NCI-H1105 treated with DMSO at 0.1 percent for 48 hours (cell line): ENCODE measurements around the gene KRT25.
"Not testable (repeated sequence)": the region's sequence is repeated elsewhere in the genome, so short reads cannot be mapped to it uniquely, and the experiment has no call there.

ENCODE experiments used
- DNase-seq: peaks from one replicate; lab custom pipeline; 2025; lab: John Stamatoyannopoulos, UW

KRT25 gene

DNA sequence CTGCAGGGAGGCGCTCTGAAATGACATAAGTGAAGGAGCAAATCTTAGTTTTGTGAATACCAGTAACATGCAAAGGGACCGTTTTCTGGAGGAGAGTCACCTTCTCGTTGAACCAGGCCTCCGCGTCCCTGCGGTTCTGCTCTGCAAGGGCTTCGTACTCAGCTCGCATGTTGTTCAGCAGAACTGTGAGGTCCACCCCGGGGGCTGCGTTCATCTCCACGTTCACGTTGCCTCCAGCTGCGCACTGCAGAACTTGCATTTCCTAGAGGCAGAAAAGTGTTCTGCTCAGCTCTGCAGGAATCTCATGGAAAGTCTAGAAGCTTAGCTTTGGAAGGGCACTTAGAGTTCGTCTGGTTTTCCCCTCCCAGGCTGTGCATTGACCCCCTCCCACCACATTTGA is 4.1 kb downstream of the KRT25 start:
- DNase-seq: no peak

DNA sequence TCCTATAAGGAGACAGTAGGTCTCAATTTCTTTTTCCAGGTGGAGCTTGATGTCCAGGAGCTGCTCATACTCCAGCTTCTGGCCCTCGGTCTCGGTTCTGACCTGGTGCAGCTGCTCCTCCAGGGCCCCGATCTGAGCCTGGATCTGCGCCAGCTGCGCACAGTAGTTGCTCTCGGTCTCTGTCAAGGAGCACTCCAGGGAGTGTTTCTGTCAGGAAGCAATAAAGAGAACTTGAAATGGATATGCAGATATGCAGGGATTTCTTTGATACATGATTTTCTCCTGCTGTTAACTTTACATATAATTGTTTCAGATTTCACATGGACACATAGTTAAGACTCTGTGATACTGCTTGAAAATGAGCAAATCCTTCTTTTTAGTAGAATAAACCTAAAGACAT is 4.7 kb downstream of the KRT25 start:
- no peak for DNase-seq

DNA sequence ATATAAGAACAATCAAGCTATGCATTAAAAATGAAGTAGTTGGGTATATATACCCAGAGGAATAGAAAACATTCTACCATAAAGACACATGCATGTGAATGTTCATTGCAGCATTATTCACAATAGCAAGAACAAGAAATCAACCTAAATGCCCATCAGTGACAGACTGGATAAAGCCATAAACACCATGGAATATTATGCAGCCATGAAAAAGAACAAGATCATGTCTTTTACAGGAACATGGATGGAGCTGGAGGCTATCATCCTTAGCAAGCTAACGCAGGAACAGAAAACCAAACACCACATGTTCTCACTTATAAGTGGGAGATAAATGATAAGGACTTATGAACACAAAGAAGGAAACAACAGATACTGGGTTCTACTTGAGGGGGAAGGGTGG is 6.5 kb downstream of the KRT25 start:
- DNase-seq: not testable (repeated sequence)

DNA sequence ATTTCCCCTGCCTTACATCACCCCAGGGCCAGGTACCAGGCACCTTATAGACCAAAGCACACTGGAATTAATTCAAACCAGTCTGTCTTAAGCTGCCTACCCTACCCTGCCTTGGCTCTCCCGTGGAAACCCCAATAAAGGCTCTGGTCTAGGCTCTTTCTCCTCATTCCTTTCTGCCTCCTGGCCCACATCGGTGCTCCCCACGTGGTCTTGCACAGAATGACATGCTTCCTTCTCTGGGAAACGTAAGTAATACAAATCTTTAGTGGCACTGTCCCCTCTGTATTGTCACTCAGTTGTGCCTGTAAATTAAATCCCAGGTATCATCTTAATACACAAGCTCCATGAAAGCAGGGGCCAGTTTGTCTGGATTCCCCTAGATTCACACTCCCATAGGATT is 16.6 kb downstream of the KRT25 start:
- DNase-seq: no peak

DNA sequence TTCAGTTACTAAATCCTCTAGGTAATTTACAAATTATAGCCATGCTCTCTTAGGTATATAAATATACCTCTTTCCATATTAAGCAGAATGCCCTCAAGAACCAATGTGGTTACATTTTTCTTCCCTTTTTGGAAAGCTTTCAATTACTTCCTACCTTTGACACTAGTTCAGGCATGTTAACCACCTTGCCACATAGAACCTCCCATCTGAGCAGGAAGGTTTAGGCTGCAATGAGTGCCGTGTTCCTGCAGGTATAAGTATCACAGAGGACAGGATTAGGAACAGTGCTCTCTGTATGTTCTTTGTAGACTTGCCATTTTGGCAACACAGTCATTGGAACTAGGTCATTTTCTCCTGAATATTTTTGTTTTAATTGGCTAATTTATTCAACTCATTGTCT is 20.1 kb downstream of the KRT25 start:
- no peak for DNase-seq

DNA sequence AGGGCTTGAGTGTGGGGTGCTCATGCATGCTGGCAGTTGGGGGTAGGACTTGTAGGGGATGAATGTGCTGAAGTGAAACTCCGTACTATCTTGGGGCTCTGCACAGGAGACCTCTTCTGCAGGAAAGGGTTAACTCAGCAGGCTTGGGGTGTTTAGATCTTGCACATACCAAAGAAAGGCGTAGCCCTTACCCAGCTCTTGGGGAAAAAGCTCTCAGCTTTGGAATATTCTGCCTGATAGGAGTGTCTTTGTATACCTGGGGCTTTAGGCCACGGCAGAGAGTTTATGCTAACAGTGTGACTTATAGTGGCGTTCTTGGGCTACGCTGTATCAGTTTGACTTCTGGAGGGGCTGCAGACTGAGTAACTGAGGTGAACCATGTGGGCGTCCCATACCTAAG is 21.1 kb downstream of the KRT25 start:
- no peak for DNase-seq

DNA sequence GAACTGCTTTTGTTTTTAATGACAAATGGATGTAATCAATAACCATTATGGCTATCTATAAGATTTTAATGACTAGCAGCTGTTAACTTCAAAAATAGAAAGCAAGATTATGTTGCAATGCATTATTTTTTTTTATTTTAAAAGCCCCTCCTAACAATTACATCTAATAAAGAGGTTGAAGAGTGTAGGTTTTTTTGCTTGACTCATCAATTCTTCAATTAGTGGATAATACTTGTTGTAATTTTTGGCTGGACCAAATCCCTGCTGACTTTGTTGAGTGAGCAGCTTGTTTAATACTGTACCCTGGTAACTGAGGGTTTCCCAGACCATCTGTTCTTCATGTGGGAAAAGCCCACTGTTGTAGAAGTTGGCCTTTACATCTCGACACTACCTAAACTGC is 24.2 kb downstream of the KRT25 start:
- DNase-seq: no peak

DNA sequence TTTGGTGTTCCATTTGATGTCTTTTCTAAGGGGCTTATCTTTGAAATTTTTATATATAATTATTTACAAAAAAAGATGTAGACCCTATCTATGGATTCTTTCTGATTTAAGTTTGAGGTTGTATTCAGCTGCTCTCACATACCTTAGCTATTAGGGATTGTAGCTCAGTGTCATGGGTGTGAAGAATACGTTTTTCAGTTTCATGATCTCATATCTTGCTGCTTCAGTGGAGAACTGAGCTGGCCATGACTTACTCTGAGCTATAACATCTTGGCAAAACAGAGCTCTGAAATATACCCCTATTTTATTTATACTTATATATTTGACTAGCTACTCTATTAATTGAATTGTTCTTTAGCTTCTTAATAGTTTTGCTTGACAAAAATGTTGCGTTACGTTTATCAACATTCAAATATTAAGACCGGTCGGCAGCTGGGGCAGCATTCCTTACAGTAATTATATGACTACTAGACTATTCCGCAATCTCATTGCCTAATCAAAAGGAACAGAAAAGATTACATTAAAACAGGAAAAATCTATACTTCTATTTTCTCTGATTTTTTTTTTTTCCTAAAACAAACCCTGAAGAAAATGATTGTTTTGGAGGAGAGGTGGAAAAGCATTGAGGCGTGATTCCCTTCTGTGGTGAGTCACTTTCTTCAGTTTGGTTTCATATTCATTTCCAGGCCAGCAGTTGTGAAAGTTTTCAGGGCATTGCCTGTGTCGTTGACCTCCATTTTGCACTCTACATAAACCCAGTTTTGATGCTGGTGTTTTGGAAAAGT is 27.5 kb downstream of the KRT25 start:
- no peak for DNase-seq

DNA sequence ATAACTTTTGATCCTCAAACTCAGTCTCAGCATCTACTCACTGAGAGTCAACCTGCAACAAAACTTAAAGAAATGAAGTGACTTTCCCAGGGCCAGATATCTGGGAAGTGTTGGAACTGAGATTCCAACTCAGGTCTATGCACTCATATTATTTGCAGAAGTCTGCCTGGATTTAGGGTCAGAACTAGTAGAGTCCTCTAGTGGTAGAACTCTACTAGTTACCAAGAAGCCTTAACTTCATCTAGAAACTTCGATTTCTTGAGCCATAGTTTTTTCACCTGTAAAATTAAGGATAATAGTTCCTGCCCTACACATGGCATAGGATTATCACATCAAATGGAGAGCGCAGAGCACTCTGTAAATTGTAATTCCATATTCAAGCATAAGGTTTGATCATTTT is 28.2 kb downstream of the KRT25 start:
- no peak for DNase-seq

DNA sequence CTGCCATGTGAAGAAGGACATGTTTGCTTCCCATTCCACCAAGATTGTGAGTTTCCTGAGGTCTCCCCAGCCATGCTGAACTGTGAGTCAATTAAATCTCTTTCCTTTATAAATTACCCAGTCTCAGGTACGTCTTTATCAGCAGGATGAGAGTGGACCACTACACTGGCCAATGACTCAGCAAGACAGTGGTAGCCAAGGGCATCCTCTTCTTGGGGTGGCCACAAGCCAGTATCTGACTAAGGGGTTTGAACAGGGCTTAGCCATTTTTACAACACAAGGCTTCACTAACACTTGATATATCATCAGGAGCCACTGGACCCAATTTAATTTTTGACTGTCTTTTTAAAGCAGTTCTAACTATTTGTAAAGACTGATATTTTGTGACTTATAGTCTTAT is 30.5 kb downstream of the KRT25 start:
- DNase-seq: no peak

DNA sequence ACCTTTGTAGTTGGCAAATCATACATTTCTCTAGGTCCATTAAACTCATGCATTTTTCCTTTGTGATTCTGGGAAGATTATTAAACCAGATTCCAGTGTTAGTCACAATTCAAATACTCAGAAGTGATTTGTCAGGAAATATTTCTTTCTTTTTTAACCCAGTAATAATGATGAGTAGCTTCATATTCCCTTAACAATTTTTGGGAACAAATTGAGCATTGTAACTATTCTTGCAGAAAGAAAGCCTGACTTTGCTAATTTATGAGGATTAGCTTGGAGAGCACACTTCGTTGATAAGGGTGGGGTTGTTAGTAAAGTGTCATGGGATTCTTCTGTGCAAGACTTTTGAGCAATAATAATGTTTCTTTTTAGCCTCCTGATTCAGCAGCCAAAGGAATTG is 32.9 kb downstream of the KRT25 start:
- no peak for DNase-seq

DNA sequence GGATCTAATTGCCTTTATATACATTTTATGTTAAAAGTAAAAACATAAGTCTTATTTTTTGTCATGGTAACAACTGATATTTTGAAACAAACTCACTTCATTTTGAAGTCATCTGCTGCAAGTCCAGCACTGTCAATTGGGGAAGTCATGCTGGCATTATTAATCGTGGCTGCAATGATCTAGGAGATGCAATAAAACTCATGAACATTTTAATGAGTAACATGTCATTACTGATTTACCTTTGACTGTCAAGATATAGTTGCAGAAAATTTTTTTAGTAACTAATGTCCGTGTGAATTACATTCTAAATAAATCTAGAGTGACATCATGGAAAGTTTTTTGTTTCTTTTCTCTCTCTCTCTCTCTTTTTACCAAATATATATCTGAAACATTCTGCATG is 34.2 kb downstream of the KRT25 start:
- no peak for DNase-seq

DNA sequence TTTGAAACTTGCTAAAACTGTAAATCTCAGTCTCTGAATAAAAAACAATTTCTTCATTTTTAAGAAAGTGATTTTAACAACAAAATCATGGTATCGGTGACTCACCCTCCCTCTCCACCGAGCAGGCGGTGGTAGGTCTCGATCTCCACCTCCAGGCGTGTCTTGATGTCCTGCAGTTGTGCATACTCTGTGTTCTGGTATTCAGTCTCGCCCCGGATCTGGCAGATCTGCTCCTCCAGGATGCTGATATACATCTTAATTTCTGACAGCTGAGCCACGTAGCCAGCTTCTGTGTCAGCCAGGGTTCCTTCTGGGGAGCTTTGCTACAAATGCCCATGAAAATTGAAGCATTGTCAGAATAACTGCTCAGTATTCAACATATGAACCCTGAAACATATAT is 36.2 kb downstream of the KRT25 start:
- no peak for DNase-seq

DNA sequence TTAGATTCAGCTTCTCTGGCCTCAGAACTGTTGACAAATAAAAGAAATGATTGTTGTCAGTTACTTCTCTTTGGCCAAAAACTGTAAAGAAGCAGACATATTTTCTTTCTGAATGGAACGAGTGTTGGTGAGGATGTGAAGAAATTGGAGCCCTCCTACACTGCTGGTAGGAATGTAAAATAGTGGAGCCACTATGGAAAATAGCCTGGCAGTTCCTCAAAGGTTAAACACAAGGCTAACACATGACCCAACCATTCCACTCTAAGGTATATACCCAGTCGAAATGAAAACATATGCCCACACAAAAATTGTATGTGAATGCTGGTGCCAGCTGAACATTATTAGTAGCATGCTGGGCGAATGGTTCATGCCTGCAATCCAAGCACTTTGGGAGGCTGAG is 37.4 kb downstream of the KRT25 start:
- DNase-seq: no peak

DNA sequence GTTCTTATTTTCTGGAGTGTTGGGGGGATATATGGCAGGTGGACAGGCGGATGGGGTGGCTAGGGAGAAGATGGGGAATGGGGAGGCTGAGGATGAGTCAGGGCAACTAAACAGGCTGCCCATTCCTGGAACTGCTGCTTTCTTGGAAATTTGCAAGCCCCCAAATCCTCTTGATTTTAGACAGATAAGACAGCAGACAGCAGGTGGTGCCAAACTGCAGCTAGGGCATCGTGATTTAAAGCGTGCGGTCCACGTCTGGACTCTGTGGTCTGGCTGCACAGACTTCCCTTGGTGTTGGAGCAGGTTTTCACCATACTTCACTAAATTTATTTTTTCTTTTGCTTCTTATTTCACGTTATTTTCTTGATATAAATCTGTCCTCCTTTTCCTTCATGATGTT is 40.7 kb downstream of the KRT25 start:
- no peak for DNase-seq

DNA sequence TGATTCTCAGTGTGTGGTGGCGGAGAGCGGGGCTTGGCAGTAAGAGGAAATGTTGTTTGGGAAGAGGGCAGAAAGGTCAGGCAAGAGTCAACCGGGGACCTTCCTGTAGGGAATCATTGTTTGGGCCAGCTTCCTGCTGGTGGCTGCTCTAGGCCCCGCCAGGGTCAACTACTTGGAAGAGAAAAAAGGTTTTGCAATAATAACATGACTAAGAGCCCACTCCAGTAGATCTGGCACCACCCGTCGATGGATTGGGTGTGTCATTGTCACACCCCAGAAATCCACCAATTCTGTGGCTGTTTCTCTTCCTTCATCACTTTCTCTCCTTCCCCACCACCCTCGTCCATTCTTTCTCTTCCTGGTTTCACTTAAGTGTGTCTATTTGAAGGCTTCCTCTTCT is 47.4 kb downstream of the KRT25 start:
- DNase-seq: no peak

DNA sequence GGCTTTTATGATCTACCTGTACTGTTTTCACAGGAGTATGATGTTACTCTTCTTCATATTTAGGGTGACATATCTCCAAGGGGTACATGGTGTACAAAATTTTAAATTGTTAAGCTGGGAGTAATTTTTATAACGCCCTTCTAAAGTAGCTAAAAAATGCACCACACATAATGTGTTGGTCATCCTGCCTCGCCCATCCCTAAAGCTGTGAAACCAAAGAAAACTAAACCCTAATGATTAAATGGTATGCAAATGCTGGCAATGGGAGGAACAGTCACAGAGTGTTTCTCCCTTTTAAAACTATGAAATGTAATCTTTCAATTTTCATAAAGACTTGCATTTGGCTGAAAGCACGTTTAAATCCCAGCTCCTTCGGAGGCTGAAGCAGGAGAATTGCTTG is 49.5 kb downstream of the KRT25 start:
- DNase-seq: no peak

DNA sequence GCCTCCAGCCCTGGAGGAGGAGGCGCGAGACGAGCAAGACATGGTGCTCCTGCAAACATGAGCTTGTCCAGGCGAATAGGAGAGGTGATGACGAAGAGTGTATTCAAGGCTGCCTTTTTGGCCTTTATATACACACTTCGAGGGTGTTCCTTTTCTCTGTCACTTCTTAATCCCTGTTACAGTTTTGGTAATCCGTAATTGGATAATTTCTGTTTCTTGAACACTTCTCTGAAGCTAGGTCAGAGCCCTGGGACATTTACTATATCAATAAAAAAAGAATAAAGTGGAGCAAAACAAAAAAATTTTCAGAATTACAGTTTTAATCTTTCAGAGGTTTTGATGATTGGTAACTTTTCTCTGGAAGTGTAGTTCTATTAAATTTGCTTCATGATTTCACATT is 51.5 kb downstream of the KRT25 start, which contains the start of gene KRT24:
KRT24 (minus strand) TSS at position 101 of the 400 bp plus-strand sequence; CDS start at position 42, 59 bp downstream.
- no peak for DNase-seq

DNA sequence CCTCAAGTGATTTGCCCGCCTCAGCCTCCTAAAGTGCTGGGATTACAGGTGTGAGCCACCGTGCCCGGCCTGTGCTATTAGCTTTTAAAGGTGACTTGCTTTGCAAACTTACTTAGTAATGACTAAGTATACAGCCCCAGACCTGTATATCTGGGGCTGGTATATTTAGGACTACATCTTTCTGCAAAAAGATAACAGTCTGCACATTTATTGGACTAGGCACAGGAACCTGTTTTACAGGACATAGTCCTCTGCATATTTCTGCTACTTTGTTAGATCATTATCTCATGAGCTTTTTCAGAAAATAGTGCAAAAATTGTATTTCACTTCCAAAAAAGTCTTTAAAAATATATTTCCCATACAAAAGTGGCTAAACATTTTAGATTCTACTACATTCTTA is 52.9 kb downstream of the KRT25 start:
- DNase-seq: no peak

DNA sequence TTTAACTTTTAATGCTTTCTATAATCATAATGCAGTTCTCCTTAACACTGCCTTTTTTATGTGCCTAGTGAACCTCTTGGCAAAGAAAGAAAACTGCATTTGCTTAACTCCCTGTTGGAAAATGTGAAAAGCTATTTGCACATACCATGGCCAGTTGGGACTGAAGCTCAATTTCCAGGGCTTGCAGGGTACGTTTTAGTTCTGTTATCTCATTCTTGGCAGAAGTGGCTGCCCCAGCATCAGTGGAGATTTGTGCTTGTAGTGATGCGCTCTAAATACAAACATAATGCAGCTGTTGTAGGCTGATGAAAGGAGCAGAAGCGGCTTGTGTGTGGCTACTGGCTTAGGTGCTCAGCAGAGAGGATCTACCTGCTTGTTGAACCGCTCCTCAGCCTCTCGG is 55.3 kb downstream of the KRT25 start:
- DNase-seq: no peak

DNA sequence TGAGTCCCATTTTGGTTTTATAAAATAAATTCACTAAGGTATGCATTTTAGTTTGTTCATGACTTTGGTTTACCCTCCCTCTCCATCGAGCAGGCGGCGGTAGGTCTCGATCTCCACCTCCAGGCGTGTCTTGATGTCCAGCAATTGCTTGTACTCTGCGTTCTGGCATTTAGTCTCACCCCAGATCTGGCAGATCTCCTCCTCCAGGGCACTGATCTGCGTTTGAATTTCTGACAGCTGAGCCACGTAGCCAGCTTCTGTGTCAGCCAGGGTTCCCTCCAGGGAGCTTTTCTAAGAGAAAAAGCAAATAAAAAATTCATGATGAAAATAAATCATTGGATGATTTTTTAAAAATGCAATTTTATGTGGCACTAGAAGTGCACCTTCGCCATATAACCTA is 55.8 kb downstream of the KRT25 start:
- DNase-seq: no peak
